Stomach (tissue), 9 donors: Measurements from ENCODE around the gene S100P. TPM values are rescaled to one million over a fixed set of nuclear protein-coding genes. Genes with fewer than 3 reads are reported as not detected.
A peak's percentile ranks its signal among the peaks of the same experiment; 100 is the strongest.

Source experiments
- DNase-seq, 2 donors: peaks; one replicate each; pipeline versions ENCODE4 v3.0.0 to v3.0.0-alpha.2; 2013 to 2019
- H3K27ac ChIP-seq, 5 donors: fragments of 200-600 bp in 4 of 5; sonication (generic) in 4 of 5; one replicate each; pipeline ENCODE4 v1.5.1; 2013 to 2019; ENCODE audit warnings: mild to moderate bottlenecking in 1 of 5, moderate library complexity in 1 of 5
- H3K27me3 ChIP-seq, 3 donors: fragments of 200-600 bp; sonication (generic); one replicate each; pipeline ENCODE4 v1.5.1; 2017 to 2019; ENCODE audit warnings: mixed run types in 1 of 3
- H3K36me3 ChIP-seq, 4 donors: fragments of 200-600 bp; sonication (generic); 1 replicate in 3 of 4; 2 replicates in 1 of 4; pipeline ENCODE4 v1.5.1; 2016 to 2019
- H3K4me1 ChIP-seq, 4 donors: fragments of 200-600 bp; sonication (generic); one replicate each; pipeline ENCODE4 v1.5.1; 2016 to 2019
- H3K4me3 ChIP-seq, 4 donors: fragments of 200-600 bp; sonication (generic) in 3 of 4; one replicate each; pipeline ENCODE4 v1.5.1; 2016 to 2019; ENCODE audit warnings: mild to moderate bottlenecking in 1 of 4
- H3K9me3 ChIP-seq, 4 donors: fragments of 200-600 bp; sonication (generic); one replicate each; pipeline ENCODE4 v1.5.1; 2016 to 2019
- EP300 ChIP-seq: sonication (generic); formaldehyde crosslinking; IDR thresholded peaks from one replicate; pipeline ENCODE4 v1.6.1; 2017; ENCODE audit warnings: antibody characterized with exemption
- POLR2A ChIP-seq, 4 donors: fragments of 450-650 bp; IDR thresholded peaks; one replicate each; pipeline ENCODE4 v1.6.1; 2016; ENCODE audit warnings: antibody characterized with exemption in 4 of 4, control low read depth in 2 of 4, mild to moderate bottlenecking in 1 of 4, moderate library complexity in 1 of 4
- POLR2AphosphoS5 ChIP-seq, 3 donors: sonication (generic); formaldehyde crosslinking; IDR thresholded peaks; one replicate each; pipeline ENCODE4 v1.6.1; 2016; ENCODE audit warnings: antibody characterized with exemption in 3 of 3
- WGBS, 5 donors: extraction: QIAGEN DNeasy Blood & Tissue Kit in 3 of 5; methylation state at CpG; one replicate each; pipeline versions ENCODE4 v1.1.5 to v1.1.7; 2013 to 2018; 5-methylcytosine and 5-hydroxymethylcytosine counted together
- intact Hi-C: fragments of 100-400 bp; cut with DNase I; formaldehyde crosslinking; loops from one replicate; pipeline ENCODE4 v1.15.1; 2023; ENCODE audit warnings: low total_unique reads
- polyA plus RNA-seq, 3 donors: library from polyadenylated mRNA; stranded (reverse); fragments of 200-250 nt; gene quantifications; one replicate each; pipeline ENCODE4 v1.2.3, GENCODE V29; 2013
- total RNA-seq, 5 donors: library from RNA; depleted of rRNA; stranded (reverse); fragments of >200 nt; gene quantifications; one replicate each; pipeline versions ENCODE4 v1.1.0 to v1.2.3, GENCODE V29; 2014 to 2016
- TF ChIP-seq, protein P1 (sequence below), 7 experiments: fragments of 450-650 bp in 4 of 7; fragments of 200-600 bp in 3 of 7; sonication (generic) in 3 of 7; IDR thresholded peaks; one replicate each; pipeline ENCODE4 v1.5.1; 2016 to 2019; ENCODE audit warnings: antibody characterized with exemption in 7 of 7, control low read depth in 2 of 7, mild to moderate bottlenecking in 1 of 7
- donor health status: healthy with polysubstance abuse.
- donor health status: Bipolar disorder and iron deficiency.
- donor health status: healthy.

Gene S100P
- total and polyA plus RNA-seq, 8 donors: 3.1 to 2,173 (median 142) TPM; not detected in 1

DNA sequence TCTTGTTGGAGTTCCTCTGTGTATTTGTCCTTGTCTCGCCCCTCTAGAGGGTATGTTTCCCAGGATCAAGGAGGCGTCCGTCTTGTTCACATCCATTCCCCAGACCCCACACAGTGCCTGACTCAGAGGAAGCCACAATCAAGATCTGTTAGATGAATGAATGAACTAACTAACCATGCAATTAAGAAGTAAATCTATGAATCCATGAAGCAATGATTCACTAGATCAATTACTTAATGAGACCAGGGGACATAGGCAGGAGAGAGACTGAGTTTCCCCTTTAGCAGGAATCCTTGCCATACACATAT, 34.2 kb downstream of the S100P start:
- H3K36me3 ChIP-seq: no peaks in the 10 kb centered on the region
- WGBS, 5 donors: 63 to 90% (median 79%) methylated on average over 3 of the region's 3 CpGs
- H3K4me1 ChIP-seq: peaks cover 7 to 17% (median 11%) of the 10 kb centered on the region in 4 donors
- no peak for DNase-seq
- no peak overlapping the region for H3K4me3 ChIP-seq
- H3K9me3 ChIP-seq: no peaks in the 10 kb centered on the region
- intact Hi-C loops: loop anchor here (10.0 kb wide), 1 partner anchor 57 kb away; the partner anchor contains the start of gene KIAA0232
- TF ChIP-seq EP300 (no peak), POLR2AphosphoS5 (IDR thresholded peaks at IDR 0.05) (no peak), POLR2A (IDR thresholded peaks at IDR 0.05) (no peak)
- TF ChIP-seq, protein P1, sequence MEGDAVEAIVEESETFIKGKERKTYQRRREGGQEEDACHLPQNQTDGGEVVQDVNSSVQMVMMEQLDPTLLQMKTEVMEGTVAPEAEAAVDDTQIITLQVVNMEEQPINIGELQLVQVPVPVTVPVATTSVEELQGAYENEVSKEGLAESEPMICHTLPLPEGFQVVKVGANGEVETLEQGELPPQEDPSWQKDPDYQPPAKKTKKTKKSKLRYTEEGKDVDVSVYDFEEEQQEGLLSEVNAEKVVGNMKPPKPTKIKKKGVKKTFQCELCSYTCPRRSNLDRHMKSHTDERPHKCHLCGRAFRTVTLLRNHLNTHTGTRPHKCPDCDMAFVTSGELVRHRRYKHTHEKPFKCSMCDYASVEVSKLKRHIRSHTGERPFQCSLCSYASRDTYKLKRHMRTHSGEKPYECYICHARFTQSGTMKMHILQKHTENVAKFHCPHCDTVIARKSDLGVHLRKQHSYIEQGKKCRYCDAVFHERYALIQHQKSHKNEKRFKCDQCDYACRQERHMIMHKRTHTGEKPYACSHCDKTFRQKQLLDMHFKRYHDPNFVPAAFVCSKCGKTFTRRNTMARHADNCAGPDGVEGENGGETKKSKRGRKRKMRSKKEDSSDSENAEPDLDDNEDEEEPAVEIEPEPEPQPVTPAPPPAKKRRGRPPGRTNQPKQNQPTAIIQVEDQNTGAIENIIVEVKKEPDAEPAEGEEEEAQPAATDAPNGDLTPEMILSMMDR (IDR thresholded peaks at IDR 0.05): no peak
- no peak overlapping the region for H3K27ac ChIP-seq
- no peaks in the 10 kb centered on the region for H3K27me3 ChIP-seq

DNA sequence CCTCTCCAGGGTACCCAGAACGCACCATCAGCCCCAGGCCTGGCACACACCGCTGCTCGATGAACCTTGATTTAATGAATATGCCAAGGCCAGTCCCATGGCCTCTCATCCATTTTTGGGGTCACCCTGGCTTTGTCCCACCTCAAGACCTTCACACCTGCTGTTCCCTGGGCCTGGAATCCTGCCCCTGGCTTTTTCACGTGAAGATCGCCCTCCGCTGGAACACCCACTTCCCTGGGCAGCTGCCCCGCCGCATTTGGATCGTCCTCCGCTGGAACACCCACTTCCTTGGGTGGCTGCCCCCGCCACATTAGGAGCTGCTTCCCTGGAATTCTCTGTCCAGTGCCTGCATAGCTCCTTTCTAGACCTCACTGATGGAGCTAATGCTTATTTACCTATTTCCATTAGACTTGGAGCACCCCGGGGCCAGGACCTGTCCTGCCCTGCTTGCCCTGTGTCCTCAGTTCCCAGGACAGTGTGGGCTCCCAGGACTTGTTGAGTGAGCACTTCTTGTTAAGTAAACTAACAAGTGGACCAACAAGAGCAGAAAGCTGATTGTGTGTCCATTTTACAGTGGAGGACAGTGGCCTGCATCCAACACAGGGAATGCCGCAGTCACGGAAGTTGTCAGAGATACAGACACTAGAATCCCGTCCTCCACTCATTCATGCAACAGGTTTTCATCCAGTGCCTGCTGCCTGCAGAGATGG, 34.8 kb downstream of the S100P start:
- no peaks in the 10 kb centered on the region for H3K27me3 ChIP-seq
- no peak for TF ChIP-seq POLR2A (IDR thresholded peaks at IDR 0.05)
- TF ChIP-seq EP300: no peak
- TF ChIP-seq, protein P1 (IDR thresholded peaks at IDR 0.05): no peak
- TF ChIP-seq POLR2AphosphoS5 (IDR thresholded peaks at IDR 0.05): no peak
- 82 to 92% (median 88%) methylated on average over 15 of the region's 15 CpGs for WGBS, 5 donors
- H3K36me3 ChIP-seq: no peaks in the 10 kb centered on the region
- no peaks in the 10 kb centered on the region for H3K9me3 ChIP-seq
- no peak overlapping the region for H3K4me3 ChIP-seq
- DNase-seq: no peak
- H3K27ac ChIP-seq: no peak overlapping the region
- intact Hi-C loops: loop anchor here (10.0 kb wide), 1 partner anchor 56 kb away; the partner anchor contains the start of gene KIAA0232
- peaks cover 12 to 22% (median 15%) of the 10 kb centered on the region in 4 donors for H3K4me1 ChIP-seq

DNA sequence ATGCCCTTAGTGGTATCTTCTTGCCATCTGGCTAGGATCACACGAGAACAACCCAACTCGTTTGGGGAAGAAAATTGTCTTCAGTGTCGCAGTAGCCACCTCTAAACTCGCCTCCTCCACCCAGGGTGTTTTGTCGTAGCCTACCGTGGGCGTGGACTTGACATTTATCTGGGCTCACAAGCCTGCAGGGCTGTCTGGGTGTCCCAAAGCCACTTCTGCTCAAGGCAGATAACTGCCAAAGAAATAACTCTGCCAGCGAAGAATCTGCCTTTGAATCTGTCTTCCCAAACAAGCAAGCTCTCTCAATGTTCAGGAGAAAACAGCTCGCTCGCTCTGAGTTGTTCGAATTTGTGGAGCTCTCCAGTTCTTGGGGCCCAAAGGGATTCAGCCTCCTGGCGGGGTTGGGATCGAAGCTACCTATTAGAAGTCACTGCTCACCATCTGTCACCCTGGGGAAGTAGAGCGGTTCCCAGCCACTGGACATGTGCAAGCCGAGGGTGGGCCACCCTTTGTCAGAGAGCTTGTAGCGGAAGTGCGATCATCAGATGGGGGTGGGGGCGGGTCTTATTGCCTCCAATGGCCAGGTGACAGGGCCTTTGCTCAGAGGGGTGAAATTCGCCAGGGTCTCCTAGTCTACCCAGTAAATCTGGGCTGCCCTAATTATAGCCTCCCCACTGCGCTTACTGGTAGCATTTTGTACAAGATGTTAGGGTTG, 37.1 kb downstream of the S100P start:
- H3K4me3 ChIP-seq: no peak overlapping the region
- H3K27ac ChIP-seq: peak overlapping the region in 1 of 5 donors; percentile 11
- no peak for DNase-seq
- peaks cover 12 to 25% (median 16%) of the 10 kb centered on the region in 4 donors for H3K4me1 ChIP-seq
- WGBS, 5 donors: 74 to 81% (median 76%) methylated on average over 18 to 20 of the region's 20 CpGs
- intact Hi-C loops: no loop called here
- TF ChIP-seq, protein P1 (IDR thresholded peaks at IDR 0.05): no peak
- TF ChIP-seq POLR2A (IDR thresholded peaks at IDR 0.05) (no peak), EP300 (no peak), POLR2AphosphoS5 (IDR thresholded peaks at IDR 0.05) (no peak)
- no peaks in the 10 kb centered on the region for H3K36me3 ChIP-seq
- H3K27me3 ChIP-seq: no peaks in the 10 kb centered on the region
- H3K9me3 ChIP-seq: no peaks in the 10 kb centered on the region

DNA sequence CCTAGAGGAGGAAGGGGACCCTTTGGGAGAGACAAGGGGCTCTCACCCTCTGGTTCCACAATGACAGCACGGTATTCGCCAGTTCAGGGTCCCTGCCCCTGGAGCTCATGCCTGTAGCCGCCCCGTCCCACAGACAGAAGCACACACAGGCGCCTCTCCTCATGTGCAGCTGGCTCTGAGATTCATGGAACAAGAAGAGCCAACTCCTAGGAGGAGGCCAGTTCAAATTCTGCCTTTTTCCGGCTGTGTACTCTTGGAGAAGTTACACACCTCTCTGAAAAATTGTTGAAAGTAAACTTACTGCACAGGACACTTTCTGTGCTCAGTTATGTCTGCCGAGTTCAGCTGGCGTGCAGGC, 37.6 kb downstream of the S100P start:
- H3K36me3 ChIP-seq: no peaks in the 10 kb centered on the region
- no peaks in the 10 kb centered on the region for H3K9me3 ChIP-seq
- no peak overlapping the region for H3K4me3 ChIP-seq
- no peak overlapping the region for H3K27ac ChIP-seq
- TF ChIP-seq, protein P1 (IDR thresholded peaks at IDR 0.05): no peak
- TF ChIP-seq POLR2AphosphoS5 (IDR thresholded peaks at IDR 0.05) (no peak), POLR2A (IDR thresholded peaks at IDR 0.05) (no peak), EP300 (no peak)
- H3K27me3 ChIP-seq: no peaks in the 10 kb centered on the region
- 94 to 97% (median 96%) methylated on average over 6 to 8 of the region's 8 CpGs for WGBS, 5 donors
- intact Hi-C loops: no loop called here
- peaks cover 12 to 25% (median 16%) of the 10 kb centered on the region in 4 donors for H3K4me1 ChIP-seq
- DNase-seq: no peak
